Measurements from ENCODE around the gene HTRA1.

Gene HTRA1

DNA sequence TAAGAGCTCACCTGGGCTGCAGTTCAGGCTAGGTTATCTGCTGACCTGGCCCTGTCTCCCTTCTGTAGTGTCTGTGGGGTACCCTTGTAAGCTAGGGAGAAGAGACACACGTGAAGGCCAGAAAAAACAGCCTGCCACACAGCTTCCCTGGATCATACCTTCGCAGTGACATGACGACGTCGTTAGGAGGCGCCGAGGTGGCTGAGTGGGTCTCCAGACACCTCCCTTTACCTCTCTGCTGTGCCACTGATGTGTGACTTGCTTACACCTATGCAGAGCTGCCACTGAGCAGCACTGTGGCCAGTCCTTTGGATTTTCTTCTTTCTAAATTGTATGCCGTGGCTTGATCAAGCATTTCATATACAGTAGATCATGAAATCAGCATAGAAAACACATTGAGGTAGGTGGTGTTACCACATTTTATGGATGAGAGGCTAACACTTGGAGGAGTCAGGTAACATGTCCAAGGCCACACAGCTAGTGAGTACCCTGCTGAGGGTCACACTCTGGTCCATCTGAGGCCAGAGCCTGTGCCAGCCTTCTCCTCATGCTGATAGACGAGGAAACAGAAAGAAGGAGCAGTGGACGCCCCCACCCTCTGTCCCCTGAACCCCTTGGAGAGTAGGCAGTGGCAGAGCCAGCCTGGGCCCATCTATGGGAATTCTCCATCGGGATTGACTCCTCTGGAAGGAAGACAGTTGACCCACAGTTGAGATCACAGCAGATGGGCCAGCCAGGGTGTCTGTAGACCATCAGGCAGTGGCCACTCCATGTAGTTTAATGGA, 23.1 kb downstream of the HTRA1 start:
- no peaks in the 10 kb centered on the region for H3K27me3 ChIP-seq (ENCODE audit: low read length)
- H3K27ac ChIP-seq (ENCODE audit: low read depth, low read length) = no peak overlapping the region
- no peaks in the 10 kb centered on the region for H3F3A ChIP-seq (ENCODE audit: insufficient read depth)
- no peaks in the 10 kb centered on the region for H3K9me2 ChIP-seq (replicated peaks; ENCODE audit: insufficient read depth, low read length)
- no peaks in the 10 kb centered on the region for H4K20me1 ChIP-seq (ENCODE audit: low read depth, low read length)
- H3K4me2 ChIP-seq (ENCODE audit: low read depth, low read length, poor library complexity, severe bottlenecking) = no peak overlapping the region
- H3K9ac ChIP-seq (ENCODE audit: low read length) = no peak overlapping the region
- no peak overlapping the region for H3K4me3 ChIP-seq (ENCODE audit: insufficient read depth, low read length, poor library complexity, severe bottlenecking)
- no peak overlapping the region for H2AFZ ChIP-seq (ENCODE audit: low read depth, low read length, severe bottlenecking)
- H3K9me3 ChIP-seq (ENCODE audit: insufficient read depth, low read length) = no peaks in the 10 kb centered on the region
- no peaks in the 10 kb centered on the region for H3K79me2 ChIP-seq (ENCODE audit: insufficient read depth, low read length)
- TF ChIP-seq EZH2phosphoT487 (conservative IDR thresholded peaks at IDR 0.05; ENCODE audit: low read length) (no peak), CTCF (IDR thresholded peaks at IDR 0.05; ENCODE audit: insufficient read depth, low read length, poor library complexity, severe bottlenecking) (no peak)
- no peaks in the 10 kb centered on the region for H3K36me3 ChIP-seq (ENCODE audit: low read length)

DNA sequence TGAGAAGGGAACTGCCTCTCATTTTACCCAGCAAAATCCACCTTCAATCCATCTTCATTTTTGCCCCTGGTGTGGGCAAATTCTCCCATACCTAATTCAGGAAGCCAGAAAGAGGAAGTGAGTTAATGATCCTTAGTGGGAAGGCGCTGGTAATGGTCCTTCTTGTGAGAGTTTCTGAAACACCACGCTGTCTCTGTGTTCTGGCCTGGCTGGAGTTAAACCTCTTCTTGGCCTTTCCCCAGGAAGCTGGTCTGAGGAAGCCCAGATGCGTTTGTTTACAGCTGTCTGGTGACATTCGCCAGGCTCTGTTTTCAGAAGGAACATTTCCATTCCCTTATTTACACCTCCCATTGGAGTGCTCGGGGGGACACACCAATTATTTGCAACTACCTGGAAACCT, 24.3 kb downstream of the HTRA1 start:
- Histone ChIP-seq H3K4me2 (ENCODE audit: low read depth, low read length, poor library complexity, severe bottlenecking) (no peak overlapping the region), H3K79me2 (ENCODE audit: insufficient read depth, low read length) (no peaks in the 10 kb centered on the region), H3K9me2 (replicated peaks; ENCODE audit: insufficient read depth, low read length) (no peaks in the 10 kb centered on the region), H3K4me3 (ENCODE audit: insufficient read depth, low read length, poor library complexity, severe bottlenecking) (no peak overlapping the region), H3K9me3 (ENCODE audit: insufficient read depth, low read length) (no peaks in the 10 kb centered on the region), H3K27ac (ENCODE audit: low read depth, low read length) (no peak overlapping the region), H3K9ac (ENCODE audit: low read length) (no peak overlapping the region), H3F3A (ENCODE audit: insufficient read depth) (no peaks in the 10 kb centered on the region), H3K27me3 (ENCODE audit: low read length) (no peaks in the 10 kb centered on the region), H4K20me1 (ENCODE audit: low read depth, low read length) (no peaks in the 10 kb centered on the region), H2AFZ (ENCODE audit: low read depth, low read length, severe bottlenecking) (no peak overlapping the region), H3K36me3 (ENCODE audit: low read length) (no peaks in the 10 kb centered on the region)
- TF ChIP-seq CTCF (IDR thresholded peaks at IDR 0.05; ENCODE audit: insufficient read depth, low read length, poor library complexity, severe bottlenecking) = no peak
- no peak for TF ChIP-seq EZH2phosphoT487 (conservative IDR thresholded peaks at IDR 0.05; ENCODE audit: low read length)

DNA sequence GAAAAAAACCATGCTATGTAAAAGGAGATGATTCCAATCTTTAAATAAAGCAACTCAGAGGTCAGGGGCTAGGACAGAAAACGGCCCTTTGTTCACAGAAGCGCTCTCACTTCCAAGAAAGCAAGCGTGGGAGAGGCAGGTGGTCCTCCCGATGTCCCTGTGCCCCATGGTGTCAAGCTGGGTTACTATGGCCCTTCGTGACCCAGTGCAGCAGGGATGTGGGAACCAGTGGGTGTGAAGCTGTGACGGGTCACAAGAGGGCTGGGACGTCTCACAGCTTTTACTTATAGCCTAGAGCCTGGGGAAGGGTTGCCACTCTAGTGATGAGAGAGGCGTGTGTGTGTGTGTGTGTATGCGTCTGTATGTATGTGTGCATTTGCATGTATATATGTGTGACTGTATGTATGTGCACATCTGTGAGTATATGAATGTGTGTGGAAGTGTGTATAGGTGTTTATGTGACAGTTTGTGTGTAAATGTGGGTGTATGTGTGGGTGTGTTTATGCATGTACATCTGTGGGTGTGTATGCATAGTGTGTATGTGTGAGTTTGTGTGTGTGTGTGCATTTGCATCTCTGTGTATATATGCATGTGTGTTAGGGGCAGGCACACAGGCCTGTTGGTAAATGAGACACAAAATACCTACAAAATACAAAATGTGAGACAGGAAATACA, 25.2 kb downstream of the HTRA1 start:
- no peaks in the 10 kb centered on the region for H3K27me3 ChIP-seq (ENCODE audit: low read length)
- H3K9me3 ChIP-seq (ENCODE audit: insufficient read depth, low read length) = no peaks in the 10 kb centered on the region
- H3K4me3 ChIP-seq (ENCODE audit: insufficient read depth, low read length, poor library complexity, severe bottlenecking) = no peak overlapping the region
- no peak overlapping the region for H2AFZ ChIP-seq (ENCODE audit: low read depth, low read length, severe bottlenecking)
- no peaks in the 10 kb centered on the region for H4K20me1 ChIP-seq (ENCODE audit: low read depth, low read length)
- no peak overlapping the region for H3K9ac ChIP-seq (ENCODE audit: low read length)
- H3F3A ChIP-seq (ENCODE audit: insufficient read depth) = no peaks in the 10 kb centered on the region
- no peaks in the 10 kb centered on the region for H3K79me2 ChIP-seq (ENCODE audit: insufficient read depth, low read length)
- H3K9me2 ChIP-seq (replicated peaks; ENCODE audit: insufficient read depth, low read length) = no peaks in the 10 kb centered on the region
- H3K4me2 ChIP-seq (ENCODE audit: low read depth, low read length, poor library complexity, severe bottlenecking) = no peak overlapping the region
- no peak overlapping the region for H3K27ac ChIP-seq (ENCODE audit: low read depth, low read length)
- no peak for TF ChIP-seq EZH2phosphoT487 (conservative IDR thresholded peaks at IDR 0.05; ENCODE audit: low read length)
- TF ChIP-seq CTCF (IDR thresholded peaks at IDR 0.05; ENCODE audit: insufficient read depth, low read length, poor library complexity, severe bottlenecking) = no peak
- H3K36me3 ChIP-seq (ENCODE audit: low read length) = no peaks in the 10 kb centered on the region

Measured in SU-DHL-6 (cell line).